Right renal cortex interstitium (tissue), 3 donors: Measurements from ENCODE around the gene B3GLCT. TPM values are rescaled to one million over a fixed set of nuclear protein-coding genes. Genes with fewer than 3 reads are reported as not detected.
"Not testable (repeated sequence)": the region's sequence is repeated elsewhere in the genome, so short reads cannot be mapped to it uniquely, and the experiment has no call there.

ENCODE experiments used
- DNase-seq, 3 donors: peaks; one replicate each; pipeline ENCODE4 v3.0.0-alpha.2; 2013; ENCODE audit warnings: low read depth in 3 of 3, low spot score in 2 of 3
- polyA plus RNA-seq, 3 donors: library from polyadenylated mRNA; unstranded; fragments of 120-200 nt; gene quantifications; one replicate each; pipeline ENCODE4 v1.2.1, GENCODE V29; 2013; ENCODE audit not compliant: insufficient read length in 3 of 3

Gene B3GLCT
- polyA plus RNA-seq = 10 to 100 TPM; 18.5 to 25.1 (median 21.2) TPM

- peak; percentile 41 to 76 (median 70) for DNase-seq
These were observed at the start of gene B3GLCT for GRCh38 chr13:31199849-31200636. TSS of gene B3GLCT (plus strand) at chr13:31199975. CDS start at chr13:31200085, 110 bp downstream.

GRCh38 chr13:31150315-31150985 is 49.3 kb upstream of the B3GLCT start:
- no peak for DNase-seq

- DNase-seq = no peak
These were observed 47.9 kb upstream of the B3GLCT start for GRCh38 chr13:31151837-31152236.

- DNase-seq = no peak
These were observed 44.8 kb upstream of the B3GLCT start for GRCh38 chr13:31154939-31155338.

GRCh38 chr13:31159306-31159705 is 40.5 kb upstream of the B3GLCT start:
- DNase-seq = no peak

GRCh38 chr13:31160857-31161556 is 38.8 kb upstream of the B3GLCT start:
- peak in 2 of 3 donors; percentile 48 for DNase-seq

GRCh38 chr13:31161557-31162150 is 38.1 kb upstream of the B3GLCT start, which contains the start of gene HSPH1:
TSS of gene HSPH1 (minus strand) at chr13:31161904. CDS start at chr13:31161582, 322 bp downstream.
- peak; percentile 93 to 99 (median 95) for DNase-seq

- DNase-seq = peak; percentile 94 to 96 (median 95)
These were observed 37.4 kb upstream of the B3GLCT start for GRCh38 chr13:31162151-31163008.

- DNase-seq = no peak
These were observed 33.2 kb upstream of the B3GLCT start for GRCh38 chr13:31166591-31166990.

- no peak for DNase-seq
These were observed 32.3 kb upstream of the B3GLCT start for GRCh38 chr13:31167490-31167889.

GRCh38 chr13:31168166-31168565 is 31.6 kb upstream of the B3GLCT start:
- DNase-seq = no peak

- DNase-seq = no peak
These were observed 31.0 kb upstream of the B3GLCT start for GRCh38 chr13:31168736-31169135.

GRCh38 chr13:31172001-31172400 is 27.8 kb upstream of the B3GLCT start:
- DNase-seq = no peak

- DNase-seq = no peak
These were observed 27.2 kb upstream of the B3GLCT start for GRCh38 chr13:31172535-31172934.

GRCh38 chr13:31174018-31174417 is 25.8 kb upstream of the B3GLCT start:
- no peak for DNase-seq

- DNase-seq = no peak
These were observed 23.8 kb upstream of the B3GLCT start for GRCh38 chr13:31175847-31176532.

- not testable (repeated sequence) for DNase-seq
These were observed 21.8 kb upstream of the B3GLCT start for GRCh38 chr13:31177813-31178495.

GRCh38 chr13:31179241-31179640 is 20.5 kb upstream of the B3GLCT start:
- no peak for DNase-seq

GRCh38 chr13:31179754-31180153 is 20.0 kb upstream of the B3GLCT start:
- no peak for DNase-seq
